Cortex of kidney (tissue), 1 donor: ENCODE data around the gene IGF1R.
"Not testable (repeated sequence)": the region's sequence is repeated elsewhere in the genome, so short reads cannot be mapped to it uniquely, and the experiment has no call there.

Experiments used
- DNase-seq: peaks from one replicate; lab custom pipeline; 2025; lab: John Stamatoyannopoulos, UW

Gene IGF1R

GRCh38 chr15:98647774-98648653, at the start of gene IGF1R:
TSS of gene IGF1R (plus strand) at chr15:98648539. CDS start at chr15:98649582, 1,043 bp downstream.
- DNase-seq, result no peak

- DNase-seq, result no peak
Measured at GRCh38 chr15:98599909-98600691, 48.2 kb upstream of the IGF1R start.

- no peak for DNase-seq
Measured at GRCh38 chr15:98604983-98605382, 43.4 kb upstream of the IGF1R start.

- DNase-seq, result no peak
Measured at GRCh38 chr15:98609144-98609852, 39.0 kb upstream of the IGF1R start.

GRCh38 chr15:98610991-98611390, 37.3 kb upstream of the IGF1R start:
- DNase-seq, result no peak

GRCh38 chr15:98611808-98612207, 36.5 kb upstream of the IGF1R start:
- no peak for DNase-seq

GRCh38 chr15:98612490-98613110, 35.7 kb upstream of the IGF1R start:
- no peak for DNase-seq

GRCh38 chr15:98614681-98615080, 33.7 kb upstream of the IGF1R start:
- DNase-seq, result no peak

GRCh38 chr15:98616397-98616796, 31.9 kb upstream of the IGF1R start:
- no peak for DNase-seq

- no peak for DNase-seq
Measured at GRCh38 chr15:98617328-98617980, 30.9 kb upstream of the IGF1R start.

- DNase-seq, result not testable (repeated sequence)
Measured at GRCh38 chr15:98618576-98618975, 29.8 kb upstream of the IGF1R start.

GRCh38 chr15:98620020-98620419, 28.3 kb upstream of the IGF1R start:
- no peak for DNase-seq

- no peak for DNase-seq
Measured at GRCh38 chr15:98621021-98621420, 27.3 kb upstream of the IGF1R start.

GRCh38 chr15:98625614-98626013, 22.7 kb upstream of the IGF1R start:
- no peak for DNase-seq

- DNase-seq, result no peak
Measured at GRCh38 chr15:98626153-98626552, 22.2 kb upstream of the IGF1R start.

- no peak for DNase-seq
Measured at GRCh38 chr15:98628216-98628615, 20.1 kb upstream of the IGF1R start.

GRCh38 chr15:98635848-98636247, 12.5 kb upstream of the IGF1R start:
- no peak for DNase-seq

- DNase-seq, result no peak
Measured at GRCh38 chr15:98643115-98643514, 5.2 kb upstream of the IGF1R start.

GRCh38 chr15:98646546-98647025, 1.8 kb upstream of the IGF1R start:
- DNase-seq, result no peak

GRCh38 chr15:98647026-98647773, 1.1 kb upstream of the IGF1R start:
- no peak for DNase-seq
